Pons (tissue), 1 donor: Measurements from ENCODE around the gene KIF14.
"Not testable (repeated sequence)": the region's sequence is repeated elsewhere in the genome, so short reads cannot be mapped to it uniquely, and the experiment has no call there.

ENCODE experiments used
- DNase-seq: peaks from one replicate; pipeline ENCODE4 v3.0.0-alpha.2; 2016; ENCODE audit warnings: low spot score

The KIF14 gene

DNA sequence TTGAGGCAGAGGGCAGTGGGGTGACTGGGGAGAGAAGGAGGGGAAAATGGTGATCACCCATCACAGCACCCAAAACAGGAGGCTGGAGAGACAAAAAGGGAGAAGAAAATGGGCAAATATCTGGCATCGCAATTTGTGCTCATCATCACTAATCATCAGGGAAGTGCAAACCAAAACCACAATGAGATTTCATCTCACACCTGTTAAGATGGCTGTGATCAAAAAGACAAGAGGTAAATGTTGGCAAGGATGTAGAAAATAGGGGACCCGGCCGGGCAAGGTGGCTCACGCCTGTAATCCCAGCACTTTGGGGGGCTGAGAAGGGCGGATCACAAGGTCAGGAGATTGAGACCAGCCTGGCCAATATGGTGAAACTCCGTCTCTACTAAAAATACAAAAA is 74.0 kb downstream of the KIF14 start:
- no peak for DNase-seq

DNA sequence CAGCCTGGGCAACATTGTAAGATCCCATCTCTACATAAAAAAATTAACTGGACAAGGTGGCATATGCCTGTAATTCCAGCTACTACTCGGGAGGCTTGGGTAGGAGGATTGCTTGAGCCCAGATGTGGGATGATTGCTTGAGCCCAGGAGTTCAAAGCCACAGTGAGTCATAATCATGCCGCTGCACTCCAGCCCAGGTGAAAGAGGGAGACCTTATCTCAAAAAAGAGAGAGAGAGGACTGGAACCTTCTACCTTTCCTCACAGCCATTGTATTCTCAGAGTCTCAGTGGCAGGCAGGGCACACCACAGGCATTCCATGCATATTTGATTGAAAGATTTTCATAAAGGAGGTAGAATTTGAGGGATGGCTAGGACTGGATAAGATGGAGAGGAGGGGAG is 78.4 kb downstream of the KIF14 start:
- DNase-seq: no peak

- DNase-seq: no peak
These were observed 80.3 kb downstream of the KIF14 start for GRCh38 chr1:200540281-200540680.

GRCh38 chr1:200538179-200538578 is 82.4 kb downstream of the KIF14 start:
- DNase-seq: no peak

- DNase-seq: no peak
These were observed 84.9 kb downstream of the KIF14 start for GRCh38 chr1:200535605-200536004.

DNA sequence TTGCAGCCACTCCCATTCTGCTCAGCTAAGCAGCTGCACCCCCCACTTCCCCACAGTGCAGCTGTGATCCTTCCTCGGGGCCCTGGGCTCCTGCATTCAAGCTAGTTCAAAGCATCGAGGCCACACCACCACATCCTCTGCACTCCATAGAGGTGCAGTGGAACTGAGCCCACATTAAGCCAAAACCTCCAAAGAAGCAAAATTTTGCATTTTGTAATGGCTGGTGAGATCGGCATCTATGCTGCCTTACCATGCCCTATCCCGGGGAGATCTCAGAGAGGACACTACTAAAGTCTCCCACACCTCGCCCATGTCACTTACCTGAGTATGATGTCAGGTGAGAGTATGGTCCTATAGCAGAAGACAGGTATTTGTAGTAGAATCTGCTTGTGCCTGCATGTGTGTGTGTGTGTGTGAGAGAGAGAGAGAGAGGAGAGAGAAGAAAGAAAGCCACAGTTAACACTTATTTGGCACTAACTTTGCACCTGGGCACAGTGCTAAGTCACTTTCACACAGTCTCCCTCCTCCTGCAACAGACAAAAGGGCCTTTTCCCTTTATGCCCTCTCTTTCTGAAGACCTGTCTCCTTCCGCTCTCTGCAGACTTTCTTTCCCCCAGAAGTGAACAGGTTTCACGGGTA is 89.8 kb downstream of the KIF14 start:
- no peak for DNase-seq

- DNase-seq: peak; percentile 27
These were observed 91.5 kb downstream of the KIF14 start for GRCh38 chr1:200528858-200529606.

DNA sequence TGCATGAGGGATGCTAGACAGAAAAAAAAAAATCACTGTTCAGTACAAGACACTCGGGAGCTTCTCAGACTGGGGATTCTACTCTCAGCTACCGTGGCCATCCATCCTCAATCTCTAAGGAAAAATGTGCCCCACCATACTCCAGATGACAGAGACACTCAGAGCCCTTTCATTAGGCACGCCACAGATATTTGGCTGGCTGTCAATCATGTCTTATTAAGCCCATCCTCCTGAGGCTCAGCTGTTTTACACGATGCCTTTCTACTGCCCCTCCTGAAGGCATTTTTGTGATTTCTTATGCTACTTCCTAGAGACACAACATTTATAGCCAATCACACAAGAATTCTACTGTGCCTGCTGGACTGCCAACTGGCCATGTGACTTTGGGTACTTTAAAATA is 92.9 kb downstream of the KIF14 start:
- no peak for DNase-seq

- DNase-seq: no peak
These were observed 93.6 kb downstream of the KIF14 start for GRCh38 chr1:200526709-200527612.

DNA sequence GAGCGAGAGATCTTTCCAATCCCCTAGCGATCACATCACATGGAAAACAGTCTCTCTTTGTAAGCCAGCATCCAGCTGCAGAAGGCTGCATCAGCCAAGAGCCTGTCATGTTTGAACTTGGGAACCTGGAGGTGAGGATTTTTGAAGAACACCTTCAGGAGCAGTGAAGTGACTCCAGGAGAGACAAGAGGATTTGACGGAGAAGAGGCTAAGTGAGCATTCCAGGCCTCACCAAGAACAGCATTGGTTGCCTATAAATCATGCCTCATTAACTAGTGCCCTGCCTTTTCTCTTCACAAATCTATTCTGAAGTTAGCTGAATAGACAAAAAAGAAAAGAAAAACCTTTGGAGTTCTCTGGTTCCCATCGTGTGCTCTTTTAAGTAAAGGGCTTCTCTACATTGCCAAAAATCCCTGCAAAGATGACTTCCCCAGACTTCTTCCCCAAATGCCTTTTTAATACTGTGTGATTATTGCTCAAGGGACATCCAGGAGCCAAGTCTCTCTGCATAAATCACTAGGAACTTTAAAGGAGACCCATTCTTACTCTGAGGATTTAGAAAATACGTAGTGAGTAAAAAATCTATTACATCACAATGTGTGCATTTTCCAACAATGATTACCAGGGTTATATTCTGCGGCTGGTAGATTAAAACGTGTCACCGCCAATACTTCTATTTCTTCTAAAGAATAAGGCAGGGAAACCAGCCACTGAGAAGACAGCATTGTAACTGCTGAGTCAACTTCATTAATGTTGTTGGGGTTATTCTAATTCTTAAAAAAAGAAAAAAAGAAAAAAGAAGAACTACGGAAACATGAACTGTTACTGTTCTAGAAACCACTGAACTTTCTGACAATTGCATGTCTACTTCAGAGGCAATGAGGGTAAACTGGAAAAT is 95.2 kb downstream of the KIF14 start:
- peak; percentile 35 for DNase-seq

GRCh38 chr1:200524551-200524950 is 96.0 kb downstream of the KIF14 start:
- not testable (repeated sequence) for DNase-seq

DNA sequence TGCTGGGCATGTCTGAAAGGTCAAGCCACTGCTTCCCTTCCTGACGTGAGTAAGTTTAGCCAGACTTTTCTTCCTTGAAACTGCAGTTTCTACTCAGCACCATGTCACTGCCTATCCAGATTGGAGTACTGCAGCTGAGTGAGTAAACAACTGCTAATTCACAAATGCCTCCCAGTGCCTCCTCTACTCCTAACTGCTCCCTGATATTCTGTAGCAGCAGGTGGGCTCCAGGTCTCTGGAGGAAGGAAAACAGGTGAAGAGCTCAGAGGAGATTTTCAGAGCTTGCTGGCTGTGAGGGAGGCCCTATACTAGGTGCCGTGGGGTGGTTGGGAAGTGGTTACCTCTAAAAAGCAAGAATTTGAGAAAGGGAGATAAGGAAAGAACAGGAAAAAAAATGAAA is 96.5 kb downstream of the KIF14 start:
- DNase-seq: no peak

- no peak for DNase-seq
These were observed 99.8 kb downstream of the KIF14 start for GRCh38 chr1:200520735-200521134.

DNA sequence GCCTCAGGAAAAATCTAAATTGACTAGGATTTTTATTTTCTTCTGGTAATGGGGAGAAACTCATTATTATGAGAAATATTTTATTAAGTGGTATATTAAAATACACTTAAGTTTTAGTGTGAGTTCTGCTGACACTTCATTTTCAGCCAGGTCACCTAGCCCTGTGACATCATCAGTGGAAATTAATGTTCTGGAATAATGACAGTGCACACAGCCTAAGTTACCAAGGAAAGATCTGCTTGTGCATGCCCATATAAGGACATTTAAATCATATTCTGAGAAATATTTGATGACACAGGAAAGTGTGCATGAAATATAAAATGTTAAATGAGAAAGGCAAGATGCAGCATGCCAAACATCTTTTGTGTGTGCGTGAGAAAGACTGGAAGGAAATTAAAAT is 102.0 kb downstream of the KIF14 start:
- no peak for DNase-seq

- no peak for DNase-seq
These were observed 108.4 kb downstream of the KIF14 start for GRCh38 chr1:200512191-200512590.

- peak; percentile 91 for DNase-seq
These were observed 110.3 kb downstream of the KIF14 start for GRCh38 chr1:200510228-200510623.

GRCh38 chr1:200506471-200506870 is 114.1 kb downstream of the KIF14 start:
- DNase-seq: no peak

DNA sequence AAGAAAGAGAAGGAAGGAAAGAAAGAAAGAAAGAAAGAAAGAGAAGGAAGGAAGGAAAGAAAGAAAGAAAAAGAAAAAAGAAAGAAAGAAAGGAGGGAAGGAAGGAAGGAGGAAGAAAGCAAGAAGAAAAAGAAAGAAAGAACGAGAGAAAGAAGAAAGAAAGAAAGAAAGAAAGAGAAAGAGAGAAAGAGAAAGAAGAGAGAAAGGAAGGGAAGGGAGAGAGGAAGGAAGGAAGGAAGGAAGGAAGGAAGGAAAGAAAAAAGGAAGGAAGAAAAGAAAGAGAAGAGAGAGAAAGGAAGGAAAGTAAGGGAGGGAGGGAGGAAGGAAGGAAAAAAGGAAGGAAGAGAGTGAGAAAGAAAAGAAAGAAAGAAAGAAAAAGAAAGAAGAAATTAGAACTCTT is 115.3 kb downstream of the KIF14 start:
- DNase-seq: no peak
